GM21723 (cell line): ENCODE data around the gene LEKR1.

ENCODE experiments used
- ATAC-seq: cut with Tn5 transposase; IDR thresholded peaks from one replicate; pipeline ENCODE4 v1.9.1; 2021; ENCODE audit warnings: mild to moderate bottlenecking, moderate library complexity; ENCODE audit not compliant: unreplicated experiment

Gene LEKR1

DNA sequence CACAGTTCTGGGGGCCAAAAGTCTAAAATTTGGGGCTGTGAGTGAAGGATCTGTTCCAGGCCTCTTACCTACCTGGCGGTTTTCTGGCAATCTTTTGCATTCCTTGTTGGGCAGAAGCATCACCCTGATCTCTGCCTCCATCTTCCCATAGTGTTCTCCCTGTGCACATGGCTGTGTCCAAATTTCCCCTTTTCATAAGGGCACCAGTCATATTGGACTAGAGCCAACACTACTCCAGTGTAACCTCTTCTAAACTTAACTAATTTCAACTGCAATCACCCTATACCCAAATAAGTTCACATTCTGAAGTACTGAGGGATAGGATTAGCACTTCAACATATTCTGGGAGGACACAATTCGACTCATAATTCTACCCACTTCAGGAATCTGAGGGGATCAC, 248.8 kb downstream of the LEKR1 start:
- no peak for ATAC-seq

DNA sequence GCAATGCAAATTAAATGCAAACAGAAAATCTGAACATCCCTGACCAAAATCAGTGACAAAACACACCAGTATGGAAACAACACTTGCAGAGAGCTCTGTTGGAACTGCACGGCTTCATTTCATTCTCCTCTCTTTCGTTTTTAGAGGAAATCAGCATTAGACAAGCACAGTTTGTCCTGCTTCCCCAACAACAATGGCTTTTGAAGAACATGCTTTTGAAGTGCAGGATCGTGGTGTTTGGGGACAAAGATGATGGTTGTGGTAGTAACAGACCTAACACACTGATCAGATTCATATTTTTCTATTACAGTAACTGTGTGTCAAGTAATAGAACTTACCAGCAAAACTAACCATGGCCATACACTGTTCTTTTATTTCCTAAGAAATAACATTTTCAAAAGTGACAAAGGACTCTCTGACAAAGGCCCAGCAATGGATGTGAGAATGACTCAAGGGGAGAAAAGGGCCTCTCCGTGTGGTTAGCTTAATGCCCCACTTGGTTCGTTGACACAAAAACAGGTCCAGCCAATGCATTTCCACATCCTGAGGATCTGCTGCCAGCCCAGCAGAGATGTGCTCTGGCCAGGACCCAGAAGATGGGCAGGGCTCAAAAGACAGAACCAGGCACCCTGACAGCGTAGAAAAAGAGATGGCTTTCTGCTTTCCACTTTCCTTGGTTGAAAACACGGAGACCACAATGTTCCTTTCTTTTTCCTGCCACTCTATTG, 249.7 kb downstream of the LEKR1 start:
- no peak for ATAC-seq

GRCh38 chr3:157077565-157077991, 251.4 kb downstream of the LEKR1 start:
- ATAC-seq: no peak

DNA sequence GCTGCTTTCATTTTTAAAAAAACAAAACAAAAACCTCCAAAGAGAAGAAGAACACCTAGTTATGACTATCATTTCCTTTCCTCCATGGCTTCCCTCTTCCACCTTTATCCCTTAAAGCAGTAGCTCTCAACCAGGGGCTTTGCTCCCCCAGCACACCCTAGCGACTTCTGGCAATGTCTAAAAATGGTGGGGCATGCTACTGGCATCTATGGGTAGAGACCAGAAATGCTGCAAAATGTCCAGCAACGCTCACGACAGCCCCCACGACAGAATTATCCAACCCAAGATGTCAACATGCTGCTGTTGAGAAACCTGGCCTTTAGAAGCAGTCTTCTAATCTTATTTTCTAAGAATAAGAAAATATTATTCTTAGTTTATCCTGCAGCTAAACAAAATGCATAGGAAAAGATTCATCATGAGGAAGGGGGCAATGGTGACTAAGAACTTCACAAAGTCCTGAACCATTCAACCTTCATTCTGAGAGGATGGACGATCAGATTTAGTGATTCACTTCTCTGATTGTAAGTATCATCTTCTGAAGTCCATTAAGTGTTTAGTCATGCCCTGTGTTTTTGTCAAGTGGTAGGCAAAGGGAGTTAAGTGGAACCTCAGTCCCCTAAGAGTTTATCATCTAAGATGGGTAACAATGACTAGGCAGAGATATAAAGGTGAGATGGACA, 252.1 kb downstream of the LEKR1 start:
- ATAC-seq: no peak

GRCh38 chr3:157078811-157079185, 252.6 kb downstream of the LEKR1 start:
- no peak for ATAC-seq

- no peak for ATAC-seq
These were observed 253.7 kb downstream of the LEKR1 start for GRCh38 chr3:157079676-157080369.

DNA sequence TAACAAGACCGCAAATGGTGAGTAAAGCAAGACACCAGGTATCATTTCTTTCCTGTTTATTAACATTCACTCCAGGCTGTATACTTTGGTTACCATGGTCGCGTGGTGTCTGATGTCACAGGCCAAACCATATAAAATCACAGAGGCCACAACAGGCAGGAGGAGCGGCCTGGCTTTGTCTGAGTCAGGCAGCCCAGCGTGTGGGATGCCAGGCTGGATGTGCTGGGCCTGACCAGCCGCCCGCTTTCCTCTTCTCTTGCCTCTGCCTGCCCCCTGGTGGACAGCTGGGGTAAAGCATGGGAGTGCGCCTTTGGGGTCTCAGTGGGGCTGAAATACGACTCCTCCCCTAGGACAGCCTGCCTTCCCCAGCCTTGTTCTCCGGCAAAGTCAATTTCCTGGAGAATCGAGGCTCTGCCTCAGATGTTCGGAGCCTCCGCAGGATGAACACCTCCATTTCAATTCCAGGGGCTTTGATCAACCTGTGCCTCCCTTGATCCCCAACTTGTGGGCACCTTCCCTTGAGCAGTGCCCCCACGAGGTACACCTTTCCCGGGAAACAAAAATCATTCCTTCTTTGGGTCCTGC, 255.6 kb downstream of the LEKR1 start:
- peak; percentile 81 for ATAC-seq

DNA sequence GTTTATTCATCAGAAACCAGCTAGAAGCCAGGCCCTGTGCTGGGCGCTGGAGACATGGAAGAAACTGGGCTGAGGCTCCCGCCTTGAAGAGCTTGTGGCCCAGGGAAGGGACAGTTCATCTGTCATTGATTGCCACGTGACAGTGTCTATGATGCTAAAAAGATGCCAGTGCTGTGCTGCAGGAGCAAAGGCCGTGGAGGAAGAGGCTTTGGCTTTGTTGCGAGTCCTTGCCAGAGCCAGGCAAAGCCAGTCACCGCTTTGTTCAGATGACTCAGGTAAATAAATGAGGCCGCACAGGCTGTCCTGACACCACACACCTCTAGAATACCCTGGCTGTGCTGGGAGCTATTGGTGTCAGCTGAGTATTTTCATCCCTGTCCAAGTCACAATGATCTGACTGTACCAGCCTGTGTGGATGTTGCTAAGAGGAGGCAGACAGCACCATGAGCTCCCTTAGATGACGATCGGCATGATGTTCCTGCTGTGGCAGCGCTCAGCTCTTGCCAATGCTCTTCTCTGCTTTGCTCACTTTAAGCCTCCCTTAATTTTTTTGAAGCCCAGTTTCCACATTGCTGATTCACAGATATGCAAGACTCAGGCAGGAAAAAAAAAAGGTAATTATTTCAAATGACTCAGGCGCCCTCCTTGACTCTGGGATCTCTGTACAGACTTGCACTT, 256.3 kb downstream of the LEKR1 start:
- no peak for ATAC-seq

GRCh38 chr3:157083824-157084223, 257.7 kb downstream of the LEKR1 start:
- ATAC-seq: no peak

DNA sequence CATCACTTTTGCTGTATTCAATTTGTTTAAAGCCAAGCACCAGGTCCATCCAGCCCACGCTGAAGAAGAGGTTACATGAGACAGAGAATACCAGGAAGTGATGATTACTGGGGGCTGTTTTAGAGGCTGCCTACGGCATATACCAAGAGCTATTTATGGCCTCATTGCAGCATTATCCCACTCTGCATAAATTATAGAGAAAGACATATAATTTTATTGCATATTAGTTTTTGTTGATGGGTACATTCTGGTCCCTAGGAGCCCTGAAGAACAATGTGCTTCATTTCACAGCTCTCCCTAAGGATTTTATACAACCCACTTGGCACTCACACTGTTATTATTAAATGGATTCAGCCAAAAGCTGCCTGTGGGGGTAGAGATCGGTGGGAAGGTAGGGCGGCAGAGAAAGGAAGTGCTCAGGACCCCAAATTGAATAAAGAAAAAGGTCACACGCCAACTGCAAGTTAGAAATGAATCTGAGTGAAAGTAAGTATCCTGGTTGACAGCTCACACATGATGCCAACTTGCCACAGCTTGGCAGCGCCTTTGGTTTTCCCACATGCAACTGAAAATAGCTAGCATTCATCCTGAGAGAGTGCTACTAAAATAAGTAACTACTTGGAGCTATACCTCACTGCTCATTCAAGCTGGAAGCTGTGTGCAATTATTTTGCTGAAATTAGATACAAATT, 260.1 kb downstream of the LEKR1 start:
- ATAC-seq: no peak

DNA sequence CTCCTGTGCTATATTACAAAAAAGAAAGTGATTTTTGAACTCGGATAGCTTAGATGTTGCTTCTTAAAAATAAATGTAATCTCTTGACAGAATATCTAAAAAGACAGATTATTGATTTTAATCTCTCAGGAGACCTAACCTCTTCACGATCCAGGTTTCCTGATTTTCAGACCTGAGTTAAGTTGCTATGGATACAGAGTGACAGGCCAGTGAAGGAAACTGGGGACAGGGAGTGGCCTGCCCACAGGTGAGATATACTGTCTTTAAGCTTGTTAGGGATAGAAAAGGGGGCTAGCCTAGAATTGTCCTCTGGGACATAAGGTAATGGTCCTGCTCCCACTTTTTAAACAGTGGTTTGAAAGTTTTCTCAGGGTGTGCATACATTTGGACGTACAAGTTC, 260.6 kb downstream of the LEKR1 start:
- ATAC-seq: no peak

DNA sequence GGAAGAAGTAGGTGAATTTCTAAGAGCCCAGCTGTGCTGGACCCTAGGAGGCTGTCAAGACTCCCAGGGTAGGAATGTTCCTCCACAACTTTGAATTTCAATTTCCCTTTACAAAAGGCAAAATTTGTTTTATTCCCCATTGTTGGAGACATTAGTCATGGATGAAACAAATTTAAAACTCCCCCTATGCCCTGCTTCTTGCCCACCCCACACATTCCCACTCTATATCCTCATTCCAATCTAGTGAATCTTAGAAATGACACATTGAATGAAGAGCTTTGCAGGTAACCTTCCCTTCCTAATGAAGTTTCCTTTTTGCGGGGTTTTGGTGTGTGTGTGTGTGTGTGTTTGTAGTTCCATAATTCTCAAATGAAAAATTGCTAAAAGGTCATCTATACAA, 261.2 kb downstream of the LEKR1 start:
- no peak for ATAC-seq

DNA sequence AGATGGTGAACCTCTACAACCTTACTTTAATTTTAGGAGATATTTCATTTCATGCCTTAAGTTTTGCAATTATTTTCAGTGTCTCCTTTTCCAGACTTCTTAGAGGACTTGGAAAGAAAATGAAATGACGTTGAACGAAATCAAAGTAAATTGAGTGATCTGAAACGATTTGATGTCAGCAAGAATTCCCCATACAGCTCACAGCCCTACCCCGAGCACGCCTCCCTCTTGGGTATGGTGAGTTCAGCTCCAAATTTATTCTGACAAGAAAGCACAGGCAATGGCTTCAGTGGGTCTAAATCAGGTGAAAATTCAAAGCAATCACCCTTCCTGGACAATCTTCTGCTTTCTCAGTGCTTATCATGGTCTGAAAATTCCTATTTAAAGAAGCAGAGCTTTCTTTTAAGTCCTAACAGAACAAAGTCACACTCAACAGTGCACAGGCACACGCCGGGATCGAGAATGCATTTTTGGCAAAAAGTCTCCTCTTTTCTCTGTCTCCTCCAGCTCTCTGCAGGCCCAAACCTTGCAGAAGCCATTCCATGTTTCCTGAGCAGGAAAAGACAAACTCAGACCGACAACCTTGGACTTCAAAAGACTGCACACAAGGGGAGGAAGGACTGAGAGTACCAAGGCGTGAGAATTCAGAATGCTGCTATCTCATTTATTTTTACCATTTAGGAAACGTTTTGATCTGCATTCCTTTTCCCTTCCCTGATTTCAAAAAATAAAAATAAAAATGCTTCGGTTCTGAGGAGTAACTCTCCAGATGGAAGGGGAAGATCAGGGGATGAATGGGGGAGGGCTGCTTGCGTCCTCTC, 261.8 kb downstream of the LEKR1 start:
- ATAC-seq: no peak

DNA sequence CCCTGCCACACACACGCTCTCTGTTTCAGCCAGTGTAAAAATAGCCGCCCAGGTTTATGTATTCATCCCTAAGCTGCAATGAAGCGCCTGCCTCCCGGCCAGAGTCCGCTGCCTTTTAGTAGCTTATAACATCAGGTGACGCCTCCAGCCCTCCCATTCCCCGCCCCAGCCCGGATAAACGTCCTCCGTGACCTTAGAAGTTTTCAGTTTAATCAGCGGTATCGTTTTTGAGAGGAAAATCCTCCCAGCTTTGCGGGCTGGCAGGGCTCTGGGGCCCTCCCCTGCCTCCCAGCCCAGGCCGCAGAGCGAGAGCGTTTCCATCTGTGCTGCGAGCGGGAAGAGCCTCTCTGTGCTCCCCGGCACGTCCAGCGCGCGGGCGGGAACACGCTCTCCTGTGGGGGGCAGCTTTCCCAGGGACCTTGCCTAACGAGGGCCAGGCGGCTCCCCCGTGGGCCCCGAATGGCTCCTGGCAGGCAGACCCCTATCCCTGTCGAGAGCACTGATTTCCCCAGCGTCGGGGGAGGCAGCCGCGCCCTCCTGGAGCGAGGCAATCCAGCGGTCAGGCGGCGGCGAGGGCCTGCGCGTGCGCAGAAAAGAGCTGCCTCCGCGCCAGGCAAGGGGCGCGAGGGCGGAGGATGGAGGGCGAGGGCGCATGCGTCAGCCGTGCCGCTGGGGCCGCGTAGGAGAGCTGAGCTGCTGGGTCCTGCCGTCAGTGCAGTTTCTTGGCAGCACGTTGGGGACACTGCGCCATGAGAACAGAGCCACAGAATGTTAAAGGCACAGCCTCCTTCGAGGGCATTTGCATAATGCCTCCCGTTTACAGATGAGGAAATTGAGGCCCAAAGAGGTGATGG, 262.7 kb downstream of the LEKR1 start:
- peak; percentile 75 for ATAC-seq

GRCh38 chr3:157089455-157090221, 263.5 kb downstream of the LEKR1 start:
- ATAC-seq: peak; percentile 29

DNA sequence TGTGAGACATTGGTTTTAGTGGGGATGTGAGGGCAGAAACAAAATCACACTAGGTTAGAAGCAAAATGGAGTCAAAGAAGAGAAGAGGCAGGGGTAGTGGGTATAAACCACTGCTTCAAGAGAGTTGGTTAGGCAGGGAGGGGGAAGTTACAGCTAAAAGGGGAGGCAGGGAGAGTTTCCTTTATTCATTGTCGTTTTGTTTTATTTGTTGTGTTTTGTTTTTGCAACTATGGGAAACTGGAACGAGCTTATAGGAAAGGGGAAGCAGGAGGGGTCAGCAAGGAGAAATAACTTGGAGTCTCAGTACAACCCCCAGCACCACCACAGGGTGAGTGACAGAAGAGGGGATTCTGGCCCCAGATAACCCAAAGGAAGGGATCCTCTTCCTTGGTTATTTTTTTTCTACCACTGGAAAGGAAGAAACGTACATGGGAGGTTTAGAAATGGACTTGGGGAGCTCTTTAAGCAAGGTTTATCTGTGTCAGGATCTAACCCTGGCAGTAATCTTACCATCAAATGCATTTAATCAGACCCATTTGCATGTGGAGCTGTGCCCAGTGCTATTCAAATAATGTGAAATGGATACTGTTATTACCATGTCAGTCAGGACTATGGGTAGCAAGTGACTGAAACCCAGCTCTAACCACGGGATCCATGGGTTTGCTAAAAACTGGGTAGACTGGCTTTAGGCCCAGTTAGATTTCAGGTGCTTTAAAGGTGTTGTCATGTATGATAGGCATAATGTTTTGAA, 265.1 kb downstream of the LEKR1 start:
- no peak for ATAC-seq

DNA sequence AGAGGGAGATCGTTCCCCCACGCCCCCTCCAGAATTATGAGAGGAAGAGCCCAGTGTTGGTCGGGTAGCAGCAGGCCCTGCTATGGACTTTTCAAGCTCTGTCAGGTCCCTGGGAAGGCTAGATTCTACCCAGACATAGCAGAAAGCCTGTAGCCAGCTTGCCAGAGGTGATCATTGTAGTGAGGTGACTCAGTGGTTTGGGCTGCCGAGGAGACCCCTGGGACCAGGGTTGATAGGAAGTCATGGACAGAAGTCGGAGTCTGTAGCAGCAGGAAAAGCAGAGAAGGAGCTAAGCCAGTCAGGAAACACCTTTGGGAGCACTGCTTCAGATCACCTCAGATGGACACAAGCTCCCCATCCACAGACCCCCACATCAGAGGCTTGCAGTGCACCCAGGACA, 266.1 kb downstream of the LEKR1 start:
- ATAC-seq: no peak
